H1 (cell line): ENCODE measurements around the gene CSDE1. TPM values are rescaled to one million over a fixed set of nuclear protein-coding genes. Genes with fewer than 3 reads are reported as not detected.

Experiments
- CTCF ChIA-PET: fragments of 300-600 bp; sonication (Branson Sonifier 250); formaldehyde crosslinking; loops from one replicate; lab custom pipeline; 2021; ENCODE audit not compliant: partially characterized antibody; lab: Charles Lee
- POLR2A ChIA-PET: fragments of 300-600 bp; sonication (Branson Sonifier 250); formaldehyde crosslinking; loops from one replicate; lab custom pipeline; 2021; ENCODE audit warnings: inconsistent platforms; ENCODE audit not compliant: partially characterized antibody; lab: Charles Lee
- DNase-seq, 2 experiments: peaks; one replicate each; pipeline versions ENCODE4 v3.0.0 to v3.0.0-alpha.2; 2010 to 2022; ENCODE audit warnings: low spot score in 2 of 2, low read depth in 1 of 2, mixed read lengths in 1 of 2
- FAIRE-seq: peaks from 2 replicates; lab custom pipeline; 2011; peaks lifted over from hg19 to GRCh38; lab: Jason Lieb, UNC
- H2AFZ ChIP-seq: 2 replicates; pipeline ENCODE4 v1.8.1; 2012; ENCODE audit warnings: low read length, inconsistent platforms
- H2AK5ac ChIP-seq: 2 replicates; pipeline ENCODE4 v1.6.1; 2013; ENCODE audit warnings: low read depth, low read length
- H2BK120ac ChIP-seq: replicated peaks from 2 replicates; pipeline ENCODE3; 2013; ENCODE audit warnings: low read depth, low read length, inconsistent platforms
- H2BK12ac ChIP-seq: 2 replicates; pipeline ENCODE4 v1.6.1; 2013; ENCODE audit warnings: low read depth, low read length
- H2BK15ac ChIP-seq: 2 replicates; pipeline ENCODE4 v1.6.1; 2013; ENCODE audit warnings: low read length
- H2BK20ac ChIP-seq: 2 replicates; pipeline ENCODE4 v1.6.1; 2013; ENCODE audit warnings: low read length
- H2BK5ac ChIP-seq: 2 replicates; pipeline ENCODE4 v1.6.1; 2013; ENCODE audit warnings: low read depth, low read length
- H3K14ac ChIP-seq: 2 replicates; pipeline ENCODE4 v1.6.1; 2013; ENCODE audit warnings: inconsistent platforms; ENCODE audit not compliant: insufficient read length
- H3K18ac ChIP-seq: 2 replicates; pipeline ENCODE4 v1.6.1; 2013; ENCODE audit warnings: low read length; ENCODE audit errors: extremely low read depth
- H3K23ac ChIP-seq: 2 replicates; pipeline ENCODE4 v1.6.1; 2013; ENCODE audit warnings: inconsistent platforms; ENCODE audit not compliant: insufficient read length
- H3K23me2 ChIP-seq: 2 replicates; pipeline ENCODE4 v1.6.1; 2013; ENCODE audit warnings: low read depth, low read length
- H3K27ac ChIP-seq: 2 replicates; pipeline ENCODE4 v1.6.1; 2011; ENCODE audit warnings: low read depth, low read length, inconsistent platforms
- H3K27me3 ChIP-seq, 4 experiments: replicated peaks in 1 of 4; 1 replicate in 1 of 4; 2 replicates in 3 of 4; pipeline versions ENCODE4 v1.6.1 to v1.8.1; 2011 to 2013; ENCODE audit warnings: low read length in 3 of 4, mild to moderate bottlenecking in 3 of 4, inconsistent platforms in 2 of 4, mixed read lengths in 2 of 4, moderate library complexity in 1 of 4; ENCODE audit not compliant: control insufficient read depth in 3 of 4, insufficient read depth in 3 of 4; ENCODE audit errors: extremely low read depth in 1 of 4
- H3K36me3 ChIP-seq, 4 experiments: 2 replicates each; pipeline versions ENCODE4 v1.6.1 to v1.8.1; 2011 to 2013; ENCODE audit warnings: mild to moderate bottlenecking in 4 of 4, low read length in 3 of 4, moderate library complexity in 2 of 4, control low read depth in 1 of 4, inconsistent platforms in 1 of 4; ENCODE audit not compliant: insufficient read depth in 4 of 4, control insufficient read depth in 2 of 4
- H3K4ac ChIP-seq: replicated peaks from 2 replicates; pipeline ENCODE3; 2013; ENCODE audit warnings: low read length, low read depth, mixed read lengths, inconsistent platforms; ENCODE audit not compliant: insufficient read length
- H3K4me1 ChIP-seq, 4 experiments: replicated peaks in 1 of 4; 1 replicate in 1 of 4; 2 replicates in 3 of 4; pipeline versions ENCODE4 v1.6.1 to v1.8.1; 2011 to 2013; ENCODE audit warnings: low read length in 3 of 4, inconsistent platforms in 2 of 4, mixed read lengths in 1 of 4; ENCODE audit not compliant: insufficient read depth in 4 of 4, control insufficient read depth in 3 of 4
- H3K4me2 ChIP-seq, 2 experiments: 2 replicates each; pipeline versions ENCODE4 v1.6.1 to v1.8.1; 2011 to 2013; ENCODE audit warnings: low read depth in 2 of 2, low read length in 2 of 2, control low read depth in 1 of 2, inconsistent platforms in 1 of 2, mild to moderate bottlenecking in 1 of 2; ENCODE audit not compliant: insufficient read depth in 1 of 2
- H3K4me3 ChIP-seq, 4 experiments: fragments of 200-600, 300-600 bp in 1 of 4; sonication (generic), shearing (Covaris generic), sonication (Bioruptor Twin) in 1 of 4; 2 replicates each; pipeline versions ENCODE4 v1.5.1 to v1.8.1; 2011 to 2016; ENCODE audit warnings: low read length in 4 of 4, low read depth in 3 of 4, control low read depth in 2 of 4, inconsistent platforms in 2 of 4, mild to moderate bottlenecking in 2 of 4, mixed read lengths in 1 of 4, moderate library complexity in 1 of 4; ENCODE audit not compliant: insufficient read depth in 2 of 4; ENCODE audit errors: extremely low read depth in 1 of 4
- H3K56ac ChIP-seq: replicated peaks from 2 replicates; pipeline ENCODE3; 2013; ENCODE audit warnings: low read depth, mild to moderate bottlenecking, mixed read lengths, low read length, inconsistent platforms; ENCODE audit not compliant: insufficient read length
- H3K79me1 ChIP-seq: 2 replicates; pipeline ENCODE4 v1.6.1; 2013; ENCODE audit warnings: low read depth, low read length, control low read depth
- H3K79me2 ChIP-seq, 2 experiments: 2 replicates each; pipeline versions ENCODE4 v1.6.1 to v1.8.1; 2012 to 2013; ENCODE audit warnings: low read length in 2 of 2, mild to moderate bottlenecking in 2 of 2, inconsistent platforms in 1 of 2; ENCODE audit not compliant: insufficient read depth in 2 of 2, control insufficient read depth in 1 of 2
- H3K9ac ChIP-seq, 4 experiments: replicated peaks in 1 of 4; 1 replicate in 1 of 4; 2 replicates in 3 of 4; pipeline versions ENCODE4 v1.6.1 to v1.8.1; 2011 to 2013; ENCODE audit warnings: low read depth in 3 of 4, low read length in 3 of 4, control low read depth in 2 of 4, mild to moderate bottlenecking in 2 of 4, moderate library complexity in 2 of 4, inconsistent platforms in 1 of 4; ENCODE audit errors: extremely low read depth in 1 of 4
- H3K9me3 ChIP-seq, 2 experiments: 2 replicates each; pipeline versions ENCODE4 v1.6.1 to v1.8.1; 2012 to 2013; ENCODE audit warnings: mild to moderate bottlenecking in 2 of 2, moderate library complexity in 2 of 2, control low read depth in 1 of 2, inconsistent platforms in 1 of 2, low read depth in 1 of 2, low read length in 1 of 2, mixed read lengths in 1 of 2; ENCODE audit not compliant: insufficient read depth in 2 of 2
- H4K20me1 ChIP-seq, 2 experiments: replicated peaks in 1 of 2; 2 replicates each; pipeline versions ENCODE3 to v1.8.1; 2011 to 2013; ENCODE audit warnings: inconsistent platforms in 2 of 2, low read length in 2 of 2, mild to moderate bottlenecking in 1 of 2; ENCODE audit not compliant: insufficient read depth in 2 of 2, control insufficient read depth in 1 of 2
- H4K5ac ChIP-seq: 2 replicates; pipeline ENCODE4 v1.6.1; 2013; ENCODE audit warnings: low read length, low read depth, mixed read lengths, inconsistent platforms; ENCODE audit not compliant: insufficient read length
- H4K8ac ChIP-seq: 2 replicates; pipeline ENCODE4 v1.8.0; 2013; ENCODE audit warnings: mild to moderate bottlenecking, moderate library complexity, low read length, inconsistent platforms; ENCODE audit not compliant: insufficient read depth; ENCODE audit errors: extremely low read depth
- H4K91ac ChIP-seq: replicated peaks from 2 replicates; pipeline ENCODE3; 2013; ENCODE audit warnings: low read length, mixed read lengths, inconsistent platforms; ENCODE audit not compliant: insufficient read length
- ASH2L ChIP-seq: fragments of 200-600, 300-600 bp; sonication (generic); IDR thresholded peaks from one replicate; pipeline ENCODE4 v1.7.1; 2017; ENCODE audit warnings: low read length
- ATF2 ChIP-seq: IDR thresholded peaks from 2 replicates; pipeline ENCODE4 v1.6.1; 2012; ENCODE audit warnings: low read length, inconsistent platforms
- BACH1 ChIP-seq: IDR thresholded peaks from 2 replicates; pipeline ENCODE4 v1.6.1; 2012; ENCODE audit warnings: low read length, improper control_type of control experiment
- BCL11A ChIP-seq, 2 experiments: IDR thresholded peaks; one replicate each; pipeline ENCODE4 v1.6.1; 2011; ENCODE audit warnings: low read depth in 2 of 2, low read length in 2 of 2, mild to moderate bottlenecking in 2 of 2
- BRCA1 ChIP-seq: IDR thresholded peaks from 2 replicates; pipeline ENCODE4 v1.6.1; 2012; ENCODE audit warnings: low read depth, low read length, improper control_type of control experiment
- CBX8 ChIP-seq: fragments of 300-800, 300-1000 bp; sonication (generic); IDR thresholded peaks from 2 replicates; pipeline ENCODE4 v1.7.1; 2016; ENCODE audit warnings: low read depth, low read length, borderline replicate concordance
- CHD1 ChIP-seq: IDR thresholded peaks from 2 replicates; pipeline ENCODE4 v1.6.1; 2012; ENCODE audit warnings: low read depth, low read length, improper control_type of control experiment
- EGR1 ChIP-seq: IDR thresholded peaks from 2 replicates; pipeline ENCODE4 v1.6.1; 2011; ENCODE audit warnings: low read depth, low read length, borderline replicate concordance
- POLR2A ChIP-seq, 2 experiments: IDR thresholded peaks; 1 replicate in 1 of 2; 2 replicates in 1 of 2; pipeline ENCODE4 v1.6.1; 2011; ENCODE audit warnings: low read depth in 2 of 2, low read length in 2 of 2, mild to moderate bottlenecking in 2 of 2; ENCODE audit errors: control extremely low read depth in 1 of 2
- RBBP5 ChIP-seq: IDR thresholded peaks from 2 replicates; pipeline ENCODE4 v1.7.1; 2012; ENCODE audit warnings: low read depth, mild to moderate bottlenecking, inconsistent platforms, low read length, moderate library complexity, borderline replicate concordance
- RXRA ChIP-seq: IDR thresholded peaks from 2 replicates; pipeline ENCODE4 v1.6.1; 2011; ENCODE audit warnings: low read depth, mild to moderate bottlenecking, low read length, moderate library complexity; ENCODE audit not compliant: insufficient read depth
- ZNF274 ChIP-seq: IDR thresholded peaks from 2 replicates; pipeline ENCODE4 v1.7.0; 2012; ENCODE audit warnings: low read length, borderline replicate concordance; ENCODE audit errors: extremely low read depth
- WGBS, 2 experiments: shearing (Covaris generic) in 1 of 2; methylation state at CpG; one replicate each; pipeline versions ENCODE4 v1.1.6 to v1.1.7; 2013 to 2015; ENCODE audit warnings: low lambda C conversion rate in 2 of 2, mixed read lengths in 2 of 2, inconsistent platforms in 1 of 2, low coverage in 1 of 2, missing lambda C conversion rate in 1 of 2; ENCODE audit not compliant: insufficient replicate concordance in 2 of 2, insufficient coverage in 1 of 2, insufficient read length in 1 of 2; ENCODE audit errors: extremely low coverage in 1 of 2, missing lambda C conversion rate in 1 of 2; 5-methylcytosine and 5-hydroxymethylcytosine counted together
- polyA plus RNA-seq, 7 experiments: library from polyadenylated mRNA; depleted of rRNA in 3 of 7; stranded (reverse) in 5 of 7; unstranded in 2 of 7; fragments of >200 nt in 5 of 7; fragments of 200-250 nt in 2 of 7; gene quantifications; 1 replicate in 5 of 7; 2 replicates in 1 of 7; 4 replicates in 1 of 7; pipeline versions ENCODE4 v1.2.1 to v1.2.3, GENCODE V29; 2011 to 2013; ENCODE audit warnings: missing spikeins in 2 of 7, mixed read lengths in 2 of 7
- total RNA-seq: library from RNA; stranded (reverse); fragmentation: NEBNext Ultra II Directional; extraction: Animal tissue kit (Norgen Biotek cat#: 25700); gene quantifications from 2 replicates; pipeline ENCODE4 v1.2.1, GENCODE V29; 2021

CSDE1 gene
- total and polyA plus RNA-seq, 2 of the 8 experiments (the other 6 are each of a cell fraction or from before 2014, with no cell fraction given) = 149 to 635 TPM

- no peak overlapping the region for H3K14ac ChIP-seq
- H2BK120ac ChIP-seq = no peak overlapping the region
- no peak overlapping the region for H2BK5ac ChIP-seq
- WGBS, 2 experiments = 79 to 100% methylated on average over 2 to 3 of the region's 3 CpGs
- H3K23ac ChIP-seq = no peak overlapping the region
- H3K79me2 ChIP-seq = no peaks in the 10 kb centered on the region
- H3K9ac ChIP-seq = no peak overlapping the region
- H3K56ac ChIP-seq = no peak overlapping the region
- H2BK15ac ChIP-seq = no peak overlapping the region
- H4K8ac ChIP-seq = no peak overlapping the region
- H3K4ac ChIP-seq = no peak overlapping the region
- FAIRE-seq (no peak), DNase-seq (no peak)
- peaks cover 0 to 4% (median 2%) of the 10 kb centered on the region in 4 experiments; a peak in 2 of 7 replicates for H3K27me3 ChIP-seq
- POLR2A ChIA-PET = interaction anchor here (1.2 kb wide), 1 partner anchor 49 kb away, joined by 3 read pairs; no protein-coding TSS in a partner anchor
- no peak overlapping the region for H4K5ac ChIP-seq
- no peak overlapping the region for H3K27ac ChIP-seq
- H2BK20ac ChIP-seq = no peak overlapping the region
- H3K23me2 ChIP-seq = peaks cover 10% of the 10 kb centered on the region
- H3K4me1 ChIP-seq = peaks cover 0 to 4% (median 1%) of the 10 kb centered on the region in 4 experiments; a peak in 1 of 7 replicates
- H3K18ac ChIP-seq = no peak overlapping the region
- CTCF ChIA-PET = no interaction called here
- H2AK5ac ChIP-seq = no peak overlapping the region
- H4K20me1 ChIP-seq = no peaks in the 10 kb centered on the region
- H4K91ac ChIP-seq = no peak overlapping the region
- H2AFZ ChIP-seq = no peak overlapping the region
- H3K9me3 ChIP-seq = no peaks in the 10 kb centered on the region
- no peak overlapping the region for H2BK12ac ChIP-seq
- H3K4me2 ChIP-seq = no peak overlapping the region
- H3K4me3 ChIP-seq = no peak overlapping the region
- H3K36me3 ChIP-seq = no peaks in the 10 kb centered on the region
- no peaks in the 10 kb centered on the region for H3K79me1 ChIP-seq
- TF ChIP-seq ASH2L (no peak), CBX8 (no peak), EGR1 (no peak), BACH1 (no peak), POLR2A (IDR thresholded peaks at IDR 0.05; ENCODE audit: control extremely low read depth in 1 of 2, low read depth in 2 of 2, low read length in 2 of 2) (no peak), RXRA (no peak), ZNF274 (no peak), ATF2 (no peak), CHD1 (no peak), RBBP5 (no peak), BCL11A (IDR thresholded peaks at IDR 0.05; ENCODE audit: low read depth in 2 of 2, low read length in 2 of 2) (no peak), BRCA1 (no peak)
Measured at GRCh38 chr1:114666954-114667353, 90.8 kb downstream of the CSDE1 start.
